HG02870 (cell line): Measurements from ENCODE around the gene FIBP.

Experiments used
- ATAC-seq: cut with Tn5 transposase; IDR thresholded peaks from one replicate; pipeline ENCODE4 v1.9.1; 2021; ENCODE audit warnings: mild to moderate bottlenecking, moderate library complexity; ENCODE audit not compliant: unreplicated experiment

The FIBP gene

DNA sequence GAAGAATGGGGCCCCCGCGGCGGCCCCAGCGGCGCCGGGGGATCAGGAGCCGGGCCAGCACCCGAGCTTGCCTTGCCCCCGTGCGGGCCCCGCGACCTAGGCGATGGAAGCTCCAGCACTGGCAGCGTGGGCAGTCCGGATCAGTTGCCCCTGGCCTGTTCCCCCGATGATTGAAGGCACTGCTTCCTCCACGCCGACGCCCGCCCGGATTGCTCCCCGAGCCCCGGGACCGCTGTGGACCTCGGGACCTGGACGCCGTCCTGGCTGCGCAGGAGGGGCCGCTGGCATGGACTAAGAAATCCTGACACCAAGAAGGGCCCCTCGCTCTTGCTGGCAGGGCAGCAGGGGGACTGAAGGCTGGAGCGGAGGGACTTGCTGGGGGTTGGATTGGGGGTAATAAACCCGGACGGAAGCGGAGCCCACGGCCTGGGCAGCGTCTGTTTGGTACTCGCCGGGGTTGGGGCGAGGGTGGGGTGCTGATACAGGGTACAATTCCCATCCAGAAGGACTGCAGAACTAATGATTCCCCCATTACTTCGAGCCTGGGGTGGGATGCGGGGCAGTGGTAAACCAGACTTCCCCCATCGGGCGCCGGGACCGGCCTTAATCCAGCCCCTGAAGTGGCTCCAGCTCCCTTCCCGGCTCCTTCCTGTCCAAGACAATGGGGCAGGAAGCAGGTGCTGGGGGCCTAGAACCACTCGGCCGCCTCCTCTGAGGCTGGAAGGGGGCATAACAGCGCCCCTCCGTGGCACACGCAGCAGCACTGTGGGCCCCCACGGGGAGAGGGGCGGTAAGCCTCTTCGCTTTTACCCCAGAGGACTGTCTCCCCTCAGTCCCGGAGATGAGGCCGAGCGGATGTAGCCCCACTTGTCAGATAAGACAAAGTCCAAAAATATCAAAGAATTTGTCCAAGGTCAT, 3.2 kb upstream of the FIBP start:
- no peak for ATAC-seq

GRCh38 chr11:65890324-65891218, 2.3 kb upstream of the FIBP start, which contains the start of gene CCDC85B:
CCDC85B (plus strand) TSS chr11:65890673; CDS start chr11:65890784, 111 bp downstream.
- ATAC-seq, result peak; percentile 51

- ATAC-seq, result no peak
Observed at GRCh38 chr11:65887723-65888162, 528 bp downstream of the FIBP start.

- no peak for ATAC-seq
Observed at GRCh38 chr11:65886826-65887722, 1.2 kb downstream of the FIBP start.

DNA sequence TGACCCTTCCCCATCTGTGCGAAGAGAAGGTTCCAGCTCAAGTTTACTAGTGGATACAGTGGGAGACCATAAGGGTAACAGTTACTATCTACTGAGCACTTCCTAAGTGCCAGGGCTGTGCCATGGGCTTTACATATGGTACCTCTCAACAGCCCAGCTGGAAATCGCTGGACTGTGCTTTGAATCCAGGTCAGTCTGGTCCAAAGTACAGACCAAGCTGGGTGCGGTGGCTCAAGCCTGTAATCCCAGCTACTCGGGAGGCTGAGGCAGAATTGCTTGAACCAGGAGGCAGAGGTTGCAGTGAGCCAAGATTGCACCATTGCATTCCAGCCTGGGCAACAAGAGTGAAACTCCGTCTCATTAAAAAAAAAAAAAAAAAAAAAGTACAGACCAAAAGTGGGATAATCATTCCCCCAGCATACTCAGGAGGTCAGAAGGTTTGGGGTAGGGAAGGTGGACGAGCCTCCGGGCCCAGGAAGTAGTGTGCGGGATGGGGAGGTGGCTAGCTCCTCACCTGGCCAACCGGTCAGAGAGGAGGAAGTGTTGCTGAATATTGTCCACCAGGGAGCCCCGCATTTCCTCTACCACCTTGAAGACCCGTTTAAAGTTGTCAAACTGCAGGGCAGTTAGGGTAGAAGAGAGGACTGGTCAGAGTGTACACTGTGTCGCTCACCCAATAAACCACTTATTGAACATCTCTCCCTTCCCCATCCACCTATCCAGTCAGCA, 2.3 kb downstream of the FIBP start:
- no peak for ATAC-seq

GRCh38 chr11:65885231-65885630, 3.0 kb downstream of the FIBP start:
- no peak for ATAC-seq

- no peak for ATAC-seq
Observed at GRCh38 chr11:65884716-65885092, 3.6 kb downstream of the FIBP start.

- ATAC-seq, result no peak
Observed at GRCh38 chr11:65883786-65884715, 4.2 kb downstream of the FIBP start.

DNA sequence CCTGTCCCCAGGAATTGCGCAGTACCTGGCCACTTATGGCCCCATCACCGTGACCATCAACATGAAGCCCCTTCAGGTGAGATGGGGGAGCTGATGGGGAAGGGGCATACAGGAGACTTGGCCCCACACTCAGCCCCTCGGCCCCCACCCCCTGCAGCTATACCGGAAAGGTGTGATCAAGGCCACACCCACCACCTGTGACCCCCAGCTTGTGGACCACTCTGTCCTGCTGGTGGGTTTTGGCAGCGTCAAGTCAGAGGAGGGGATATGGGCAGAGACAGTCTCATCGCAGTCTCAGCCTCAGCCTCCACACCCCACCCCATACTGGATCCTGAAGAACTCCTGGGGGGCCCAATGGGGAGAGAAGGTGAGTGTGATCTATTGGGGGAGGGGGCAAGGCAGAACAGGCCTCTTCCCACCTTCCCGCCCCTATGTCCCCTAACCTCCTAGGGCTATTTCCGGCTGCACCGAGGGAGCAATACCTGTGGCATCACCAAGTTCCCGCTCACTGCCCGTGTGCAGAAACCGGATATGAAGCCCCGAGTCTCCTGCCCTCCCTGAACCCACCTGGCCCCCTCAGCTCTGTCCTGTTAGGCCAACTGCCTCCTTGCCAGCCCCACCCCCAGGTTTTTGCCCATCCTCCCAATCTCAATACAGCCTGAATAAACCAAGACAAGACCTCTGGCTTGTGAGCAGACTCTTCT, 5.1 kb downstream of the FIBP start:
- ATAC-seq, result no peak

DNA sequence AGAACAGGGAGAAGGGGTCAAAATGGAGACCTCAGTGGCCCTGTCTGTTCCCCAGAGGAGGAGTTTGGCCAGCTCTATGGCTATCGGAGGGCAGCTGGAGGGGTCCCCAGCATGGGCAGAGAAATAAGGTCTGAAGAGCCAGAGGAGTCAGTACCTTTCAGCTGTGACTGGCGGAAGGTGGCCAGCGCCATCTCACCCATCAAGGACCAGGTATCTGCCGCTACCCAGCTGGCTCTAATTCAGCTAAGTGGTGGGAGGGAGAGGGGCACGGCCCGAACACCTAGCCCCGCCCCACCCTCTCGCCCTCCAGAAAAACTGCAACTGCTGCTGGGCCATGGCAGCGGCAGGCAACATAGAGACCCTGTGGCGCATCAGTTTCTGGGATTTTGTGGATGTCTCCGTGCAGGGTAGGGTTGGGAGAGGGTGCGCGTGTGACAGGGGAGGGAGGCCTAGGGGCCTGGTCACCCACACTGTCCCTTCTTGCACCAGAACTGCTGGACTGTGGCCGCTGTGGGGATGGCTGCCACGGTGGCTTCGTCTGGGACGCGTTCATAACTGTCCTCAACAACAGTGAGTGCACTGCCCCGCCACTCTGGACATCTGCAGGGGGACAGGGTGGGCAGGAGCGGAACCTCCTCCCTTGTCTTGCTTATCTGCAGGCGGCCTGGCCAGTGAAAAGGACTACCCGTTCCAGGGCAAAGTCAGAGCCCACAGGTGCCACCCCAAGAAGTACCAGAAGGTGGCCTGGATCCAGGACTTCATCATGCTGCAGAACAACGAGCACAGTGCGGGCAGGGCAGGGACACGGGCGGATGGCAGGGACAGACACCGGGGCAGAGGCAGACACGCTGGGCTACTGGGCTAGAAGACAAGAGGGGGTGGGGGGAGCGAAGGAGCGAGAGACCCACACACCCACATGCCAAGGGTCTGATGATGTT, 5.9 kb downstream of the FIBP start:
- ATAC-seq, result no peak

DNA sequence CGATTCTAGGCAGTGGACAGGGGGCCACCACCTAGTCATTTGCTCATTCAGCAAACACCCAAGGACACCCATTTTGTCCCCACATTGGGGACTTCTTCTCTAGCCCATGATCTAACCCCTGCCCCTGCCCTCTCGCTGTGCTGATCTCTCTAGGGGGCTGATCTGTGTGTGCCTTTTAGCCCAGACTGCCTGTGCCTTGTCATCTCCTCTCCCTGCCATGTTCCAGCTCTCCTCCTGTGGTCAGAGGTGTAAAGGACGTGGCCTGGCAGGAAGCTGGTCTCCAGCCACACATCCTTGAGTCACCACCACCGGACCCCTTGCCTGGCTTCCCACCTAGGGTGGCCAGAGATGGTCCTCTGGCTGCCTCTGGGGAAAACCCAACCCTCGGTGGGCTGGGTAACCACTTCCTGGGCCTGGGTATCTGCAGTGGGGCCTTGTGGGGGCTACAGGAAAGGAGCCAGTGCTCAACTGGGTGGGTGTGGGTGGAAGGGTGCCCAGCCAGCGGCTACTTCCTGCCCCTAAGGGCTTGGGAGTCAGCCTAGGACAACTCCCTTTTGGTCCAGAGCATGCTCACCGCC, 7.3 kb downstream of the FIBP start:
- no peak for ATAC-seq

- ATAC-seq, result no peak
Observed at GRCh38 chr11:65880027-65880426, 8.2 kb downstream of the FIBP start.

GRCh38 chr11:65879617-65880016, 8.7 kb downstream of the FIBP start, which contains the start of gene CTSW:
CTSW (plus strand) TSS chr11:65879837; CDS start chr11:65879855, 18 bp downstream.
- ATAC-seq, result no peak

DNA sequence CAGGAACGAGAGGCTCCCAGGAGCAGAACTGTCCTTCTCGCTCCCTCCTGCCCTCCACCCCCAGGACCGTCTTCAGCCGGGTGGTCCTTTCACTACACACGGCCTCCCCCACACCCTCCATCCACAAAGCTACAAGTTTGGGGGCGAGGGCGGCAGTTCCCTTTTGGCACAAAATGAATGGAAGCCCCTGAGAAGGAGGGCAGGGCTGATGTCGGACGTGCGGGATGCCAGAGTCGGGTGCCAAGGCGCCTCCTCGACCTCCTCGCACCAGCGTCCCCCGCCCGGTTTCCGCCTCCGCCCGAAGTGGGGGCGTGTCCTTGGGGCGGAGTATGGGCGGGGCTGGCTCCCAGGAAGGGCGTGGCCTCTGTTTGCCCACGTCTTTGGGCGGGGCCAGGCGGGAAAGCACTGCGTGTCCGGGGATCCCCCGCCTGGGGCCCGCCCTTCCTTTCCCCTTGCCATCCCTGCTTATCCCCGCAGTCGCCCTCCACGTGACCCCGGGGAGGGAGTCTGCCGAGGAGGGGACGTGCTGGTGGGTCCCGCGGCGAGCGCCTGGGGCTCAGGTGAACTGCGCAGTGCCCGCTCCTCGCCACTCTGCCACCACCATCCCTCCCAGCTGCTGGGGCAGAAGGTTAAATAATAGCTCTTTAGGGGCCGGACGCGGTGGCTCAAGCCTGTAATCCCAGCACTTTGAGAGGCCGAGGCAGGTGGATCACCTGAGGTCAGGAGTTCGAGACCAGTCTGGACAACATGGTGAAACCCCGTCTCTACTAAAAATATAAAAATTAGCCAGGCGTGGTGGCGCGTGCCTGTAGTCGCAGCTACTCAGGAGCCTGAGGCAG, 14.7 kb downstream of the FIBP start:
- ATAC-seq, result peak; percentile 80

- no peak for ATAC-seq
Observed at GRCh38 chr11:65872586-65873317, 15.5 kb downstream of the FIBP start, which contains the start of gene EFEMP2. EFEMP2 (minus strand) TSS chr11:65872800; CDS start chr11:65872354, 446 bp downstream.
